GM21360 (cell line): ENCODE measurements around the gene GADD45A.
"Not testable (repeated sequence)": the region's sequence is repeated elsewhere in the genome, so short reads cannot be mapped to it uniquely, and the experiment has no call there.

Experiments
- ATAC-seq: cut with Tn5 transposase; IDR thresholded peaks from one replicate; pipeline ENCODE4 v1.9.1; 2021; ENCODE audit warnings: mild to moderate bottlenecking, moderate library complexity; ENCODE audit not compliant: unreplicated experiment

Gene GADD45A, protein sequence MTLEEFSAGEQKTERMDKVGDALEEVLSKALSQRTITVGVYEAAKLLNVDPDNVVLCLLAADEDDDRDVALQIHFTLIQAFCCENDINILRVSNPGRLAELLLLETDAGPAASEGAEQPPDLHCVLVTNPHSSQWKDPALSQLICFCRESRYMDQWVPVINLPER

DNA sequence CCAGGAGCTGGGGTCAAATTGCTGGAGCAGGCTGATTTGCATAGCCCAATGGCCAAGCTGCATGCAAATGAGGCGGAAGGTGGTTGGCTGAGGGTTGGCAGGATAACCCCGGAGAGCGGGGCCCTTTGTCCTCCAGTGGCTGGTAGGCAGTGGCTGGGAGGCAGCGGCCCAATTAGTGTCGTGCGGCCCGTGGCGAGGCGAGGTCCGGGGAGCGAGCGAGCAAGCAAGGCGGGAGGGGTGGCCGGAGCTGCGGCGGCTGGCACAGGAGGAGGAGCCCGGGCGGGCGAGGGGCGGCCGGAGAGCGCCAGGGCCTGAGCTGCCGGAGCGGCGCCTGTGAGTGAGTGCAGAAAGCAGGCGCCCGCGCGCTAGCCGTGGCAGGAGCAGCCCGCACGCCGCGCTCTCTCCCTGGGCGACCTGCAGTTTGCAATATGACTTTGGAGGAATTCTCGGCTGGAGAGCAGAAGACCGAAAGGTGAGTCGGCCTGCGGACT is at the start of gene GADD45A:
Gene GADD45A, plus strand, starts transcription at position 135 of the 491 bp plus-strand sequence. Its CDS starts 294 bp downstream, at position 429.
- peak; percentile 85 for ATAC-seq

- no peak for ATAC-seq
Measured at GRCh38 chr1:67636146-67636545, 48.9 kb upstream of the GADD45A start.

- no peak for ATAC-seq
Measured at GRCh38 chr1:67639361-67639760, 45.6 kb upstream of the GADD45A start.

GRCh38 chr1:67642629-67643028 is 42.4 kb upstream of the GADD45A start:
- no peak for ATAC-seq

DNA sequence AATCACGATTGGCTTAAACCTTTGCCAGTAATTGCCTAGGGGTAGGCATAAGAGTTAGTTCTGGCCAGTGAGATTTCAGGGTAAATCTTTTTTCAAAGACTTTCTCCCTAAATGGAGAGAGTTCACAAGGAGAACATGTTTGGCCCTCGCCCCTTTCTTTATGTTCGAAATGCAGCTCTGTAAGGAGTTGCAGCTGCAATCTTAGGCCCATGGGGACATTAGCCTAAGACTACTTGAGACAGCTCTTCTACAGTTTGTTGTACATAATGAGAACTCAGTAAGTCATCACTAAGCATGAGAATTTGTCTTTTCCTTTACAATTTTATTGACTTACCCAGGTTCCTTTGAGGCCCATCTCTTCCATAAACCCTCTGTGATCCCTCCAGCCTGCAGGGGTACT is 40.4 kb upstream of the GADD45A start:
- ATAC-seq = no peak

- ATAC-seq = no peak
Measured at GRCh38 chr1:67645495-67646144, 39.4 kb upstream of the GADD45A start.

- ATAC-seq = no peak
Measured at GRCh38 chr1:67646145-67647035, 38.6 kb upstream of the GADD45A start.

GRCh38 chr1:67647036-67647798 is 37.8 kb upstream of the GADD45A start:
- ATAC-seq = no peak

DNA sequence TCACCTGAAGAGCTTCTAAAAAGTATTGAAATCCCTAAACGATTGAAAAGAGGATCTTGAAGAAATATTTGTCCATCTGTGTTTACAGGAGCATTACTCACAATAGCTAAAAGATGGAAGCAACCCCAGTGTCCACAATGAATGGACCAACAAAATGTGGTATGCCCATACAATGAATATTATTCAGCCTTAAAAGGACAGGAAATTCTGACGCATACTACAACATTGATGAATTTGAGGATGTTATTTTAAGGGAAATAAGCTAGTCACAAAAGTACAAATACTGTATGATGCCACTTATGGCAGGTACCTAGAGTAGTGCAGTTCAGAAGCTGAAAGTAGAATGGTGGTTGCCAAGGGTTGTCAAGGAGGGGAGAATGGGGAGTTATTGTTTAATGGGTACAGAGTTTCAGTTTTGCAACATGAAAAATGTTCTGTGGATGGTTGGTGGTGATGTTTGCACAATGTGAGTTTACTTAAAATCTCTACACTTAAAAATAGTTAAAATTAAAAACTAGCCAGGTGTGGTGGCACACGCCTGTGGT is 37.1 kb upstream of the GADD45A start:
- no peak for ATAC-seq

DNA sequence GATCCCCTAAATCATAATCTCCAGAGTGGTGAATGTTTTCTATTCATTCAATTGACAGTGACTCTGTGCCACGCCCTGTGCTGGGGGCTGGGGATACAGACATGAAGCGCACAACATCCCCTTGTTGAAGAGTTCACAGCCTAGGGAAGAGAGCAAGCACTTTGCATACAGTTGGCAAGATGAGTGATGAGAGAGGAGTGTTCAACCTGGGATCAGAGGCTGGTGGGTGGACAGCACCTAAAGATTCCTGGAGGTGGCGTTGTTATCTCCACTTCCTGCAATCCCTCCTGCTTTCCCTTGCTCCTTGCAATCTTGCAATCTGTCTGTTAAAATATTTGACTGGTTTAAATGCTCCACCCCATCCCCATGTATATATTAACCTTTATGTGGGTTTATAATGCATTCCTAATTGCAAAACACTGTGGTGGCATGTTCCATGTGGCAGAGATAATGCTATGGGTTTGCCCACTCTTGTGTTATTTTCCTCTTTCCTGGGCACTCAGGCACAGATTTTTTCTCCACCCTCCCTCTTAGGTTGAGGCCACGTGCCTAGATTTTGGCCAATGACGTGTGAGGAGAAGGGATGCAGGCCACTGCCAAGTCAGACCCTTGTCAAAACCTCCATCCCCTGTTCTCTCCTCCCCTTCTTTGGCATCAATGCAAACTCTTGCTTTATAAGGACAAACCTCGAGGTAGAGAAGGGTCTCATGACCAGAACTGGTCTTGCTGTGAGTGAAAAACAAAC is 36.2 kb upstream of the GADD45A start:
- no peak for ATAC-seq

GRCh38 chr1:67650061-67650460 is 34.9 kb upstream of the GADD45A start:
- no peak for ATAC-seq

DNA sequence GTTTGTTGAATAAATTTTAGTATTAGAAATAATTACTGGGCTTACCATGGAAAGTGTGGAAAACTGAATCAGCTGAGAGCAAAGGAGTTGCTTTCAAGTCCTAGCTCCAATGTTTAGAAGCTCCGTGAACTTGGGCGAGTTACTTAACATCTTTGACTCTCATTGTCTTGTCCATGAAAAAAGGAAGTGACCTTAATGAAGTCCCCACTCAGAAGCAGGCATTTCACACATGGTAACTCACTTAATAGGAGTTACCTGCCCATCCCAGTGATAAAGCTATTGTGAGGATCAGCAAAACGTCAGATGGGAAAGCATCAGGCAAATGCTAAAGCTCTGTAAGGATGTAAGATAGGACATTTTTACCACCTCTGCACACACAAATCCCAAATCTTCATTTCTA is 34.0 kb upstream of the GADD45A start:
- ATAC-seq = no peak

DNA sequence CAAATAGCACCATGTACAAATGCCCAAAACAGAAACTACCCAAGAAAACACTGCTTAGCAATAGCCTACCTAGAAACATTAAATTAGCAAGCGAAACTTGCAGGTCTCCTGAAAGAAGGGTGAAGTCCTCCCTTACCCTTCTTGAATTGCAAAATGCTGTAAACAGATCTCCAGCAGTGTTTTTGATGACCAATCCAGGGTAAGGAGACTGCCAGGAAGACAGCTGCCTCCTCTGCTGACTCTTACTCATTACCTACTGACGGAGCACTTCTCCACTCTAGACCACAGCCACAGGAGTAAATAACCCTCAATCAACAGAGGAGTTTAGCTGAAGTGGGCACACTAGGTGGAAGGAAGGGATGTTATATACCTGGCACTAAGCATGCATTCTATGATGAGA is 32.2 kb upstream of the GADD45A start:
- peak; percentile 57 for ATAC-seq

DNA sequence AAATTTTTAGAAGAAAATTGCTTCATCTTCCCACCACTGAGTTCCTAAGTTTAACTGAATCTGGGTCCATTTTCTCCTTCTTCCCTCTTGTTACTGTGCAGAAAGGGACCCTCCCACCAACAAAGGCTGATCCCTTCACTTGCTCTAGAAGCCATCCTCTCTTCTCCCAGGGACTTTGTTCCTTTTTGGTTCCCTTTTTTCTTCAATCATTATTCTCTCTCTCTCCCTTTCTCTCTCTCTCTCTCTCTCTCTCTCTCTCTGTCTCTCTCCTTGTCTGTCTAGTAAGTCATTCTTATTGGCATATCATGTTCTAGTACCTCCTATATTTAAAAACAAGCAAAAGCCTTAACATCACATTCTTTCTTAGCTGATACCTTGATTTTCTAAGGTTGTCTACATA is 31.7 kb upstream of the GADD45A start:
- ATAC-seq = no peak

GRCh38 chr1:67655581-67655980 is 29.4 kb upstream of the GADD45A start:
- no peak for ATAC-seq

DNA sequence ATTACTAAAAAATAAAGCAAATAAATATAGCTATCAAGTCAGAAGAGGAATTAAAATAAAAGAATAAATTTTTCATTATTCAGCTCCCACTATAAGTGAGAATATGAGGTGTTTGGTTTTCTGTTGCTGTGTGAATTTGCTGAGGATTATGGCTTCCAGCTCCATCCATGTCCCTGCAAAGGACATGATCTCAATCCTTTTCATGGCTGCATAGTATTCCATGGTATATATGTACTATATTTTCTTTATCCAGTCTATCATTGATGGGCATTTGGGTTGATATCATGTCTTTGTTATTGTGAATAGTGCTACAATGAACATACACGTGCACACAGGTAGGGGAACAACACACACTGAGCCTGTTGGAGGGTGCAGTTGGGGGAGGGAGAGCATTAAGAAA is 27.8 kb upstream of the GADD45A start:
- not testable (repeated sequence) for ATAC-seq

GRCh38 chr1:67659229-67659628 is 25.8 kb upstream of the GADD45A start:
- ATAC-seq = no peak

- no peak for ATAC-seq
Measured at GRCh38 chr1:67662884-67663283, 22.1 kb upstream of the GADD45A start.

DNA sequence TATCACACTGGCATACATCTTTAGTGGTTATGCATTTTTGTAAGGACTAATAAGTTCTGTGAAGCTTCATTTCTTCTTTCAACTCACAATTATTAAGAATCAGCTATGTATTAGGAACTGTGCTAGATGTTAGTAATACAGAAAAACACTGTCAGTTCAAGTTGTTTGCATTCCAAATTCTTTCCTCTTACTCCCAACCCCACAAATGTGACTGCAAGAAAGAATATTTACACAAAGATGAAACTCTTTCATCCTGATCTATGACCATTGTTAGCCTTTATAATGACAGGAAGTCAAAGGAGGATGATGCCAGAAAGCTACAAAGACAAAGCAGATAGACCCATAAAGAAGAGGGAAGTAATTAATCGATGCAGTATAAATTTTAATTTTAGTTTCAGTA is 21.0 kb upstream of the GADD45A start:
- ATAC-seq = no peak

- ATAC-seq = not testable (repeated sequence)
Measured at GRCh38 chr1:67665307-67665706, 19.7 kb upstream of the GADD45A start.
